ENCODE measurements around the gene SPATA19. TPM values are rescaled to one million over a fixed set of nuclear protein-coding genes. Genes with fewer than 3 reads are reported as not detected.

The SPATA19 gene
- total RNA-seq, 4 donors from 2014 or later = not detected

DNA sequence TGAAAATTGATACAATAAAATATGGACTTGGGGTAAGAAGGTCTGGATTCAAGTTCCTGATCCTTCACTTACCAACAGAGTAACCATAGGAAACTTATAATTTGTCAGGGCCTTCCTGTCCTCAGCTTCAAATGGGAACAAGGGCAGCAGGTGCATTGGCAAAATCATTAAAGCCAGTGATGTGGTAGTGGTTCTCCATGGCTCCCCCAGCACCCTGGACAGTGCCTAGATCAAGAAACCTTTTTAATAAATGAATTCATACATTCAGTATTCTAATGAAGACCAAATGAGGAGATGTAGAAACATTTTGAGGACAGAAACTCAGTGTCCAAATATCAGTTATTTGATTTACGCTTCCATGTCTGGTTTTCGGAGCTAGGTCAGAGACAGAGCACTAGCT lies 51.1 kb downstream of the SPATA19 start:
- TF ChIP-seq, protein P1, sequence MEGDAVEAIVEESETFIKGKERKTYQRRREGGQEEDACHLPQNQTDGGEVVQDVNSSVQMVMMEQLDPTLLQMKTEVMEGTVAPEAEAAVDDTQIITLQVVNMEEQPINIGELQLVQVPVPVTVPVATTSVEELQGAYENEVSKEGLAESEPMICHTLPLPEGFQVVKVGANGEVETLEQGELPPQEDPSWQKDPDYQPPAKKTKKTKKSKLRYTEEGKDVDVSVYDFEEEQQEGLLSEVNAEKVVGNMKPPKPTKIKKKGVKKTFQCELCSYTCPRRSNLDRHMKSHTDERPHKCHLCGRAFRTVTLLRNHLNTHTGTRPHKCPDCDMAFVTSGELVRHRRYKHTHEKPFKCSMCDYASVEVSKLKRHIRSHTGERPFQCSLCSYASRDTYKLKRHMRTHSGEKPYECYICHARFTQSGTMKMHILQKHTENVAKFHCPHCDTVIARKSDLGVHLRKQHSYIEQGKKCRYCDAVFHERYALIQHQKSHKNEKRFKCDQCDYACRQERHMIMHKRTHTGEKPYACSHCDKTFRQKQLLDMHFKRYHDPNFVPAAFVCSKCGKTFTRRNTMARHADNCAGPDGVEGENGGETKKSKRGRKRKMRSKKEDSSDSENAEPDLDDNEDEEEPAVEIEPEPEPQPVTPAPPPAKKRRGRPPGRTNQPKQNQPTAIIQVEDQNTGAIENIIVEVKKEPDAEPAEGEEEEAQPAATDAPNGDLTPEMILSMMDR (IDR thresholded peaks at IDR 0.05; ENCODE audit: low read depth) = no peak

DNA sequence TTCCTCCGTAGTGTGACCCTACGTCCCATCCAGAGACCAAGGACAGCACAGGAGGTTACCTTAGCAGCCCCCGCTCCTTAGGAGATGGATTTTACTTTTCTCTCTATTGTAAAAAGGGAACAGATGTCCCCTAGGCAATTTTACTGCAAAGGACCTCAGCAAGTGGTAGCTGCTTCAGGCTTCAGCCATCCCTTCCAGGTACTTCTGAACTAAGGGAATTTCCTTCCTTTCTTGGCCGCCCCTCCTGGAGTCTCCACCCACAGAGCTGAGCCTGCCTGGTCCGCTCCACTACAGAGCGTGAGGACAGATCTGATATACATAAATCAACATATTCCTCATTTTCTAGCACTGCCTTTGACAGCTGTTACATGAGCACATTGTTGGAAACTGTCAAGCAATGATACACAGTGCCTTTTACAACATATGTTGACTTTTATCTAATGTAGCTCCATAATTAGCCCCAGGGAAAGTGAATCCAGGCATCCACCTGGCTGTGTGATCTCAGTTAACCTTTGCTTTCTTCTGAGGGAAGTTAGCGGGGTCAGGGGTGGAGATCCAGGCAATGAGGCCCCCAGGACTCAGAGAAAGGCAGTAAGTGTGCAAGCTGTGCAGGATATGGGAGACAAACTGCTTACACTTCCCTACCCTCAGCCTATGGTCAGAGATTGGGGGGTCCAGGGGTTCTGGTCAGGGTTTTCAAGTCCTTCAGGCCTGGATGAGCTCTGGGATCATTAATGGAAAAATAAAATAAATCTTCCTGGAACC lies 51.9 kb downstream of the SPATA19 start:
- TF ChIP-seq, protein P1 (IDR thresholded peaks at IDR 0.05; ENCODE audit: low read depth) = no peak

DNA sequence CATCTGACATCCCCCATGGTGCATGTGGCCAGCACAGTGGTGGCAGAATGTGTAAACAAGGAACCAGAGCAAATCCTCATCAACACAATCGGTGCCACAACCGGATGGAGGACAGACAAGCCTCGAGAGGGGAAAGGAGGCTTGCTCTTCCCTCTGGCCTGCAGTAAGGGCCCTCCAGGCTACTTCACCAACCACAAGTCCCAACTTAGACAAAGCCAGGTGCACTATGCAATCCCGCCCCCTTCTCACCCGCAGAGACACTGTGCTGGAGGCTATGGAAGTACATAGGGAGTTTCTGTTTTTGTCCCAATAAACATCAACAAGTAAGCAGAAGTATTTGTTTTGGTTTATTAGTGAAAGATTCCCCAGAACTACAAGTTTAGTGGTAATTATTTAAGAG lies 54.3 kb downstream of the SPATA19 start:
- TF ChIP-seq, protein P1 (IDR thresholded peaks at IDR 0.05; ENCODE audit: low read depth) = no peak

Other genes starting within 250 kb of the SPATA19 start
- 1 to 10 TPM; 1.0 to 6.8 (median 2.3) TPM for gene IGSF9B, start 111.5 kb upstream of the SPATA19 start, total RNA-seq
- gene JAM3, start 223.6 kb upstream of the SPATA19 start, total RNA-seq = 10 to 100 TPM; 14.2 to 18.3 (median 16.5) TPM